Measurements from ENCODE around the gene SIGLEC15.

DNA sequence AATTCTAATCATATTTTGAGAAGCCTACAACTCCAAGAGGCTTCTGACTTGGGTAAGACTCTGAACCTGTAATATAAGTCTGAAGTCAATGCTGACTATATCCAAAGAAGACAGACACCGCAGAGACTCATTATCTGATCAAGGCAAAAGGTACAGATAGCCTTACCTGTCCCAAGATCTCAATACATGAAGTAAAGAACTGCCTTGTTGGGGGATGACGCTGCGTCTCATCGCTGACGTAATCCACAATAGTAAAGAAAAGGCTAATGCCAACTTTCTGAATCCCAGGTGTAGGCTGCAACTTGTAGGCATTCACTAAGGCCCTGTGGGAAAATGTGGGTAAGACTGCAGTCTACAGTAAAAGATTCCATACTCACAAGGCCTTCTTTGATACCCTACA is 62.1 kb downstream of the SIGLEC15 start:
- TF ChIP-seq, protein P1, sequence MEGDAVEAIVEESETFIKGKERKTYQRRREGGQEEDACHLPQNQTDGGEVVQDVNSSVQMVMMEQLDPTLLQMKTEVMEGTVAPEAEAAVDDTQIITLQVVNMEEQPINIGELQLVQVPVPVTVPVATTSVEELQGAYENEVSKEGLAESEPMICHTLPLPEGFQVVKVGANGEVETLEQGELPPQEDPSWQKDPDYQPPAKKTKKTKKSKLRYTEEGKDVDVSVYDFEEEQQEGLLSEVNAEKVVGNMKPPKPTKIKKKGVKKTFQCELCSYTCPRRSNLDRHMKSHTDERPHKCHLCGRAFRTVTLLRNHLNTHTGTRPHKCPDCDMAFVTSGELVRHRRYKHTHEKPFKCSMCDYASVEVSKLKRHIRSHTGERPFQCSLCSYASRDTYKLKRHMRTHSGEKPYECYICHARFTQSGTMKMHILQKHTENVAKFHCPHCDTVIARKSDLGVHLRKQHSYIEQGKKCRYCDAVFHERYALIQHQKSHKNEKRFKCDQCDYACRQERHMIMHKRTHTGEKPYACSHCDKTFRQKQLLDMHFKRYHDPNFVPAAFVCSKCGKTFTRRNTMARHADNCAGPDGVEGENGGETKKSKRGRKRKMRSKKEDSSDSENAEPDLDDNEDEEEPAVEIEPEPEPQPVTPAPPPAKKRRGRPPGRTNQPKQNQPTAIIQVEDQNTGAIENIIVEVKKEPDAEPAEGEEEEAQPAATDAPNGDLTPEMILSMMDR (IDR thresholded peaks at IDR 0.05; ENCODE audit: low read depth, low read length) = no peak
- TF ChIP-seq, protein P2, sequence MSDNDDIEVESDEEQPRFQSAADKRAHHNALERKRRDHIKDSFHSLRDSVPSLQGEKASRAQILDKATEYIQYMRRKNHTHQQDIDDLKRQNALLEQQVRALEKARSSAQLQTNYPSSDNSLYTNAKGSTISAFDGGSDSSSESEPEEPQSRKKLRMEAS (IDR thresholded peaks at IDR 0.05; ENCODE audit: low read depth, low read length) = no peak
- no peak for TF ChIP-seq POLR2A (IDR thresholded peaks at IDR 0.05; ENCODE audit: extremely low read depth, insufficient read length)

Measured in NB4 (cell line).